ENCODE measurements around the gene ELAVL1. TPM values are rescaled to one million over a fixed set of nuclear protein-coding genes. Genes with fewer than 3 reads are reported as not detected.
A peak's percentile ranks its signal among the peaks of the same experiment; 100 is the strongest.

The ELAVL1 gene
- total and polyA plus RNA-seq, 2 of the 13 experiments (the other 11 are each of a cell fraction or from before 2014, with no cell fraction given), result 27.9 to 38.4 TPM

GRCh38 chr19:7916103-7916954, 89.1 kb downstream of the ELAVL1 start (continued):
- TF ChIP-seq ZNF775 (CRISPR knock-in tag; IDR thresholded peaks at IDR 0.05; ENCODE audit: borderline replicate concordance) (no peak), ELF1 (CRISPR knock-in tag; IDR thresholded peaks at IDR 0.05) (no peak), CREB3 (CRISPR knock-in tag; IDR thresholded peaks at IDR 0.05) (no peak), ZBED4 (CRISPR knock-in tag; IDR thresholded peaks at IDR 0.05; ENCODE audit: borderline replicate concordance) (no peak), ZNF770 (CRISPR knock-in tag; IDR thresholded peaks at IDR 0.05) (no peak), MAF1 (CRISPR knock-in tag; IDR thresholded peaks at IDR 0.05; ENCODE audit: borderline replicate concordance) (no peak), PAX8 (CRISPR knock-in tag; IDR thresholded peaks at IDR 0.05; ENCODE audit: borderline replicate concordance) (0 out of 2 replicates have a peak, but pooled peaks have one; percentile 52), NAIF1 (CRISPR knock-in tag; IDR thresholded peaks at IDR 0.05; ENCODE audit: borderline replicate concordance) (no peak), HDAC1 (CRISPR knock-in tag; IDR thresholded peaks at IDR 0.05) (no peak), TEAD2 (CRISPR knock-in tag; IDR thresholded peaks at IDR 0.05) (no peak)
- TF ChIP-seq, protein P1, sequence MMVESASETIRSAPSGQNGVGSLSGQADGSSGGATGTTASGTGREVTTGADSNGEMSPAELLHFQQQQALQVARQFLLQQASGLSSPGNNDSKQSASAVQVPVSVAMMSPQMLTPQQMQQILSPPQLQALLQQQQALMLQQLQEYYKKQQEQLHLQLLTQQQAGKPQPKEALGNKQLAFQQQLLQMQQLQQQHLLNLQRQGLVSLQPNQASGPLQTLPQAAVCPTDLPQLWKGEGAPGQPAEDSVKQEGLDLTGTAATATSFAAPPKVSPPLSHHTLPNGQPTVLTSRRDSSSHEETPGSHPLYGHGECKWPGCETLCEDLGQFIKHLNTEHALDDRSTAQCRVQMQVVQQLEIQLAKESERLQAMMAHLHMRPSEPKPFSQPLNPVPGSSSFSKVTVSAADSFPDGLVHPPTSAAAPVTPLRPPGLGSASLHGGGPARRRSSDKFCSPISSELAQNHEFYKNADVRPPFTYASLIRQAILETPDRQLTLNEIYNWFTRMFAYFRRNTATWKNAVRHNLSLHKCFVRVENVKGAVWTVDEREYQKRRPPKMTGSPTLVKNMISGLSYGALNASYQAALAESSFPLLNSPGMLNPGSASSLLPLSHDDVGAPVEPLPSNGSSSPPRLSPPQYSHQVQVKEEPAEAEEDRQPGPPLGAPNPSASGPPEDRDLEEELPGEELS (CRISPR knock-in tag; IDR thresholded peaks at IDR 0.05), result no peak
- TF ChIP-seq, protein P2, sequence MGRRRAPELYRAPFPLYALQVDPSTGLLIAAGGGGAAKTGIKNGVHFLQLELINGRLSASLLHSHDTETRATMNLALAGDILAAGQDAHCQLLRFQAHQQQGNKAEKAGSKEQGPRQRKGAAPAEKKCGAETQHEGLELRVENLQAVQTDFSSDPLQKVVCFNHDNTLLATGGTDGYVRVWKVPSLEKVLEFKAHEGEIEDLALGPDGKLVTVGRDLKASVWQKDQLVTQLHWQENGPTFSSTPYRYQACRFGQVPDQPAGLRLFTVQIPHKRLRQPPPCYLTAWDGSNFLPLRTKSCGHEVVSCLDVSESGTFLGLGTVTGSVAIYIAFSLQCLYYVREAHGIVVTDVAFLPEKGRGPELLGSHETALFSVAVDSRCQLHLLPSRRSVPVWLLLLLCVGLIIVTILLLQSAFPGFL (CRISPR knock-in tag; IDR thresholded peaks at IDR 0.05), result no peak
- TF ChIP-seq, protein P3, sequence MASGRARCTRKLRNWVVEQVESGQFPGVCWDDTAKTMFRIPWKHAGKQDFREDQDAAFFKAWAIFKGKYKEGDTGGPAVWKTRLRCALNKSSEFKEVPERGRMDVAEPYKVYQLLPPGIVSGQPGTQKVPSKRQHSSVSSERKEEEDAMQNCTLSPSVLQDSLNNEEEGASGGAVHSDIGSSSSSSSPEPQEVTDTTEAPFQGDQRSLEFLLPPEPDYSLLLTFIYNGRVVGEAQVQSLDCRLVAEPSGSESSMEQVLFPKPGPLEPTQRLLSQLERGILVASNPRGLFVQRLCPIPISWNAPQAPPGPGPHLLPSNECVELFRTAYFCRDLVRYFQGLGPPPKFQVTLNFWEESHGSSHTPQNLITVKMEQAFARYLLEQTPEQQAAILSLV (CRISPR knock-in tag; IDR thresholded peaks at IDR 0.05; ENCODE audit: borderline replicate concordance), result no peak
- TF ChIP-seq, protein P4, sequence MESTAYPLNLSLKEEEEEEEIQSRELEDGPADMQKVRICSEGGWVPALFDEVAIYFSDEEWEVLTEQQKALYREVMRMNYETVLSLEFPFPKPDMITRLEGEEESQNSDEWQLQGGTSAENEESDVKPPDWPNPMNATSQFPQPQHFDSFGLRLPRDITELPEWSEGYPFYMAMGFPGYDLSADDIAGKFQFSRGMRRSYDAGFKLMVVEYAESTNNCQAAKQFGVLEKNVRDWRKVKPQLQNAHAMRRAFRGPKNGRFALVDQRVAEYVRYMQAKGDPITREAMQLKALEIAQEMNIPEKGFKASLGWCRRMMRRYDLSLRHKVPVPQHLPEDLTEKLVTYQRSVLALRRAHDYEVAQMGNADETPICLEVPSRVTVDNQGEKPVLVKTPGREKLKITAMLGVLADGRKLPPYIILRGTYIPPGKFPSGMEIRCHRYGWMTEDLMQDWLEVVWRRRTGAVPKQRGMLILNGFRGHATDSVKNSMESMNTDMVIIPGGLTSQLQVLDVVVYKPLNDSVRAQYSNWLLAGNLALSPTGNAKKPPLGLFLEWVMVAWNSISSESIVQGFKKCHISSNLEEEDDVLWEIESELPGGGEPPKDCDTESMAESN (CRISPR knock-in tag; conservative IDR thresholded peaks at IDR 0.05), result no peak; the same call in none of the 2 replicates
